GM12891 (cell line): ENCODE data around the gene DNAJC12.
"Not testable (repeated sequence)": the region's sequence is repeated elsewhere in the genome, so short reads cannot be mapped to it uniquely, and the experiment has no call there.

Source experiments
- DNase-seq: peaks from one replicate; pipeline ENCODE4 v3.0.0; 2011; ENCODE audit warnings: low spot score; ENCODE audit not compliant: insufficient read length
- FAIRE-seq: peaks from 2 replicates; lab custom pipeline; 2011; peaks lifted over from hg19 to GRCh38; lab: Jason Lieb, UNC
- PAX5 ChIP-seq: IDR thresholded peaks from 2 replicates; pipeline ENCODE4 v1.6.1; 2011; ENCODE audit warnings: low read length, moderate library complexity, mild to moderate bottlenecking; ENCODE audit not compliant: insufficient read depth, severe bottlenecking
- POLR2A ChIP-seq: IDR thresholded peaks from 2 replicates; pipeline ENCODE4 v1.6.1; 2011; ENCODE audit warnings: low read depth, low read length, control low read depth
- POLR2AphosphoS5 ChIP-seq: IDR thresholded peaks from 2 replicates; pipeline ENCODE4 v1.6.1; 2011; ENCODE audit warnings: low read depth, low read length, control low read depth
- POU2F2 ChIP-seq: IDR thresholded peaks from 2 replicates; pipeline ENCODE4 v1.6.1; 2011; ENCODE audit warnings: low read depth, mild to moderate bottlenecking, control low read depth, low read length, moderate library complexity
- SPI1 ChIP-seq: IDR thresholded peaks from 2 replicates; pipeline ENCODE4 v1.6.1; 2011; ENCODE audit warnings: low read depth, low read length, control low read depth
- TAF1 ChIP-seq: IDR thresholded peaks from 2 replicates; pipeline ENCODE4 v1.6.1; 2011; ENCODE audit warnings: low read depth, low read length, control low read depth

Gene DNAJC12

DNA sequence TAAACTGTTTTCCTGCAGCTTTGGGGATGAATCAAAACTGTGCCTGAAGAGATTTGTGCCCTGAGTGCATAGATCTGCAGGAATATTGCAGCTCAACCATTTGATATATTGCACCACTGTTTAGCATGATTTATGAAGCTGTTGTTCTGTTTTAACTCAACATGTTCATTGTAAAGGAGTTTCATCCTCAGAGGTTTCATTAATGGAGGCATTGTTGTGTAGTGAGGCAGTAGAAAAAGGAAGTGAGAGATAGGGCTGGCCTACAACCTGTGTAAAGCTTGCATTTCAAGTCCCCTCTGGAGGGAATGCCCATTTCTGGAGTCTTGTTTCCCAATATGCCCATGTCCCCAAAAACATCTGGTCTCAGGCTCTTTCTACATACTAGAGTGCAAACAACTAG, 67.5 kb downstream of the DNAJC12 start:
- FAIRE-seq (peak; percentile 96), DNase-seq (no peak)
- TF ChIP-seq POU2F2 (no peak), PAX5 (no peak), SPI1 (peak; percentile 99), POLR2A (no peak), TAF1 (no peak)

DNA sequence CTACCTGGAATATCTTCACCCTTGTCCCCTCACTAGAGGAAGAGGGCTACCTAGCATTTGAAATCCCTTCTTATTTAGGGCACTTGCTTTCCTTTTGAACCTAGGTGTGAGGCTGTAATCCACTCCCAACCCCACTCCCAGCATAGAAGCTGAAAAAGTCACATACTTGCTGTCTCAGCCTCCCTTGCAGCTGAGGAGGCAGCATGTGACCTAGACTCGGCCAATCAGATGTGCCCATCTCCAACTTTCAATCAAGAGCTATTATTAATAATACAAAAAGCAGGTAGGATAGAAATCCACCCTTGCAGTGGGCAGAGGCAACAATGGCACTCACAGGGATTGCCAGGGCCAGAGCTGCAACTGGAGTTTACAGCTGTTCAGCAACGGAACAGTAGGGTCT, 70.7 kb downstream of the DNAJC12 start:
- FAIRE-seq, result no peak
- no peak for DNase-seq
- no peak for TF ChIP-seq SPI1
- TF ChIP-seq TAF1, result no peak
- TF ChIP-seq PAX5, result no peak
- no peak for TF ChIP-seq POLR2AphosphoS5

DNA sequence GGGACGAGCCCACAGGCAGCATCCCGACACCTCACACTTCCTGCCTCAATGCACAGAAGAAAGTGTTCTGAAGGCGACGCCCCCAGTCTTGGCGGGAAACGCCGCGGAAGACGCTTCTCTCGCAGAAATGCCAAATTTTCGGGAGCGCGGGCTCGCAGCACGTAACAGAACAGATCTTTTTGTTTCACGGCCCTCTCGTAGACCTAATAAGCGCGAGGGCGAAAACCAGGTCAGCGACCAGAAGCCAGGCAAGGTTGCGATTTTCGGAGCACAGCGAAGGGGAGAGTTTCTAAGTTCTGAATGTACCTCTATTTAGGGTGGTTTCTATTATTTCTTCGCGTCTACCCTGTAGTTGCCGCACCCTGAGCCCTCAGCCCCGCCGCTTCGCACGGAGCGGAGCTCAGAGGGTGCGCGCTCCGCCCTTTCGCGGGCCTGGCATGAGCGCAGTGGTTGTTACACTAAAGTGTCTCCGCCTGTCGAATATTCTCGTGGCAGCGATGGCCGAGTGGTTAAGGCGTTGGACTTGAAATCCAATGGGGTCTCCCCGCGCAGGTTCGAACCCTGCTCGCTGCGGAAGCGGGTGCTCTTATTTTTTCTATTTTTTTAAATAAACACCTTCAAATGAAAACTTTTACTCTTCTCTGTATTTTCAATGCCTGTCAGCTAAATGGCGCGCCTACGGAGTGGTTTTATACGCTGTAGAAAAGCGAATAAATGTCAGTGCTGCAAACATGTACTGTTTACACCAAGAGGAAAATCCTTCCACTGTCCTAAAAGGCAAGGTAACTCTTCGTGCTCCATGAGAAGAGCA, 73.8 kb downstream of the DNAJC12 start:
- peak; percentile 43 for DNase-seq
- peak; percentile 94 for FAIRE-seq
- TF ChIP-seq POLR2A (no peak), POU2F2 (peak; percentile 15; the same call in 1 of the 2 replicates), PAX5 (no peak)

DNA sequence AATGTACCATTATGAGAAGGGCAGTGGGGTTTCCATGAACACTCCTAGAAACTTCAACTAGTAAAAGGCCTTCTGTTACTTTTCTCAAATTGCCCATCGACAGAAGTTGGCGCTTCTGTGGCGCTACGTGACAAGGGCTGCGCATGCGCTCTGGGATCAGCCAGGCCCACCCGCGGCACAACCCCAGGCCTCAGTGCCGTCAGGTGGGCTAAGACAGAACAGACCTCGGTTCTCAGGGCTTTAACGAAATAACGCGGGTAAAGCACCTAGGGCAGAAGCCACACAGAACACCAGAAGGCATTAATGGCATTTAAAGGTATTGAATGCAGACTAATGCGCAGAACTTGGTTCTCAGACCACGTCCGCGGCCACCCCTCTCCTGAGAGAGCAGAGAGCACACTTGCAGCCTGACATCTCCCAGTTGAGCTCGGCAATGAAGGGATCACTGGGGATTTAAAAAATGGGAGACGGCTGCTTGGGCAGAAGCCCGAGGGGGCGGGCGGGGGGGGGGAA, 74.4 kb downstream of the DNAJC12 start:
- TF ChIP-seq POLR2A, result no peak
- TF ChIP-seq TAF1, result no peak
- no peak for TF ChIP-seq POLR2AphosphoS5
- TF ChIP-seq PAX5, result no peak
- TF ChIP-seq POU2F2, result no peak
- no peak for TF ChIP-seq SPI1
- FAIRE-seq (no peak), DNase-seq (no peak)

DNA sequence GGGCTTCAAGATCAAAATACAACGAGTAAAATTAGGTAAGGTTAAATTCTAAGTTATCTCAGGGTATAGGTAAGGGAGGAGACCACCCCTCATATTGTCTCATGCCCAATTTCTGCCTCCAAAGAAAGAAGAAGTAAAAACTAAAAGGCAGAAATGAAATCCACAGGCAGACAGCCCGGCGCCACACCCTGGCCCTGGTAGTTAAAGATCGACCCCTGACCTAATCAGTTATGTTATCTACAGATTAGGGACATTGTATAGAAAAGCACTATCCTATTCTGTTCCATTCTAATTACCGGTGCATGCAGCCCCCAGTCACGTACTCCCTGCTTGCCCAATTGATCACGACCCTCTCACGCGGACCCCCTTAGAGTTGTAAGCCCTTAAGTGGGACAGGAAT, 75.4 kb downstream of the DNAJC12 start:
- DNase-seq, FAIRE-seq: not testable (repeated sequence)

DNA sequence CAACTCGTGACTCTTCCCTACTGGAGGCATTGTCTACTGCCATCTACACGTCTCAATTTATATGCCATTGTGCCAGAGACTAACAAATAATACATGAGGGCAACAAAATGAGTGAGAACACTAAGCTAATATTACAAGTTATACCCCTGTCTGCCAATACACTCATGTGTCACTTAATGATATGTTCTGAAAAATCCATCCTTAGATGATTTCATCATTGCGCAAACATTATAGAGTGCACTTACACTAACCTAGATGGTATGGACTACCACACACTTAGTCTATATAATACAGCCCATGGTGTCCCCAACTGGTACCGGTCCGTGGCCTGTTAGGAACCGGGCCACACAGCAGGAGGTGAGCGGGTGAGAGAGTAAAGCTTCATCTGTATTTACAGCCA, 77.7 kb downstream of the DNAJC12 start:
- DNase-seq (no peak), FAIRE-seq (no peak)
- TF ChIP-seq PAX5, result no peak
- no peak for TF ChIP-seq SPI1
- no peak for TF ChIP-seq POLR2A
- no peak for TF ChIP-seq TAF1
- TF ChIP-seq POLR2AphosphoS5, result no peak
- no peak for TF ChIP-seq POU2F2
